Middle frontal gyrus (tissue), 1 donor: ENCODE results near the gene SLC24A3.
A peak's percentile ranks its signal among the peaks of the same experiment; 100 is the strongest.

Experiments used
- DNase-seq: peaks from one replicate; pipeline ENCODE4 v3.0.0-alpha.2; 2015; ENCODE audit warnings: low spot score; ENCODE audit errors: extremely low spot score

The SLC24A3 gene

GRCh38 chr20:19531446-19531845 is 319.0 kb downstream of the SLC24A3 start:
- DNase-seq, result no peak

GRCh38 chr20:19538556-19538955 is 326.1 kb downstream of the SLC24A3 start:
- no peak for DNase-seq

DNA sequence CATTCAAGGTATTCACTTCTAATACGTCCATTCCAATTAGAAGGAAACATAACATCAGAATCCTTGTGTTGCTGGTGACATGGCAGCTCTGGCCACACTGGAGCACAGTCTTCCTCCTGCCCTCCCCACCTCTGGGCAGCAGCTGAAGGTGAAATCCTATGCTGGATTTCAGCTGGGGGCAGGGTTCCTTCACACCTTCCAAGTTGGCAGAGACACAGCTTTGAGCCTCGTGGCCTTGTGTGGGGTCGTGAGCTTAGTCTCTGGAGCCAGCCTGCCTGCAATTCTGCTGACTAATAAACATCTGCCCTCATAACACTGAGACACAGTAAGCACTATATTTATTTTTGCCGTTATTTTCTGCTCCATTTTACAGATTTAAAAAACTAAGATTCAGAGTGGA is 326.7 kb downstream of the SLC24A3 start:
- DNase-seq, result no peak

DNA sequence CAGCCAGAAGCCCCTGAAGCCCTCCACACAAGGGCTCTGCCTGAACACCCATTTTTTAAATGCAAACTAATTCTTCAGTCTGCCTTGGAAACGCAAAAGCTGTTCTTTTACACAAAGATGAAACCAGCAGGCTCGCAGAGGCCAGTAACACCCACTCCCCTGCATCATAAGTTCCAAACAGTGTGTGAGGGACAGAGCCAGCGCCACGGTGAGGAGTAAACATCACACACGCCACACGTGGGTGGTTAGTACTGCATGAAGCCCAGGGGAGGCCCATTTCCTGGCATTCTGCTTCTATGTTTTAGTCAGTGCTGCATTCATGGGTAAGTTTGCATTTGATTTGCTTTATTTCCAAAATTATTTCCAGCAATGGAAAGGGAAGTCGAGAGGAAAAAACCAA is 327.9 kb downstream of the SLC24A3 start:
- peak; percentile 49 for DNase-seq

- DNase-seq, result no peak
These were observed 330.7 kb downstream of the SLC24A3 start for GRCh38 chr20:19543101-19543500.

DNA sequence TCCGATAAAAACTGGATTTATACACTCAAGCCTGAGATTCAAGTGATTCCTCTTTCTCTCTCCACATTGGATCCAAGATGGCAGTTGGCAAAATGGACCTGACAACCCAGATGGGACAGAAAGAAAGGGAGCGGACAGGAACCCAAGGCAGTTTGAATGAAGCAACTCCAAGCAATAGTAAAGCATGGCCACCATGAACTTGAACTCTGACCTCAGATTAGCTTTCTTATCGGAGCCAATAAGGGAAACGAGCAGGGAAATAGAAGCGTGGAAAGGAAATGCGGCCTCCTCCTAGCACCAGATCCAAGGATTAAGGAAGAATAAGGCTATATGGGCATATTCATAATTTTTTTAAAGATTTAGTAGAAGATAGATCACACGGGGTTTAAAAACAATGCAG is 332.2 kb downstream of the SLC24A3 start:
- no peak for DNase-seq

DNA sequence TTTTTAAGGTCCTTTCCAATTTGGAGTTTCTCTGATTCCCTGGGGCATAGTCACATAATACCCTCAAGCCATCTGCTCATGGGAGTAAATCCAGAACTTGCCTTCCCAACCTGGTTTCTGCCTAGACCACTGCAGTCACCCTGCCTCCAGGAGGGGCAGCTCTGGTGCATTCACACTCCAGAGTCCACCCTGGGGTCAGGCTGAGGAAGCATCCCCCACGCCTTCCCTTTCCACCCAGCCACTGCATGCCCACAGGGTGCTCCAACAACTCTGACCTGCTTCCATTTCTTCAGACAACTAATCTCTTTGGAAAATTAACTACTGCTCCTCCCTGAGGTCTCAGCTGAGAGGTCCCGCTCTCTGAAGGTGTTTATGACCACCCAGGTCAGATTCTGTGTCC is 334.2 kb downstream of the SLC24A3 start:
- no peak for DNase-seq

DNA sequence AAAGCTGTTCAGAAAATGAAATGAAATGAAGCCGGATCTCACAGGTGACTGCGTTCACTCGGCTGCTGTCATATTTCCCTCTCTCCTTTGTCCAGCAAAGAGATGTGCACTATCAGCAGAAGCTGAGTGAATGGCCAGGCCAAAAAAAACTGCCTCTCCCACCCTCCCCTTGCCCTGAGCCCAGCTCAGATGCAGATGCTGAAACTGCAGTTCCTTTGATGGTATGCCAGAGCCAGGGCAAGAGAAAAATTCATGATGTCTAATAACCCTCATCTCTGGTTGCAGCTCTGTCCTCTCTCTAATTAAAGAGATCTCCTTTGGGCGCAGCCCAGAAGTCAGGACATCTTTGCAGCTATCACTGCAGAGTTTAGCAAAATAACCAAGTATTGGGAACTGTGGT is 335.1 kb downstream of the SLC24A3 start:
- no peak for DNase-seq

DNA sequence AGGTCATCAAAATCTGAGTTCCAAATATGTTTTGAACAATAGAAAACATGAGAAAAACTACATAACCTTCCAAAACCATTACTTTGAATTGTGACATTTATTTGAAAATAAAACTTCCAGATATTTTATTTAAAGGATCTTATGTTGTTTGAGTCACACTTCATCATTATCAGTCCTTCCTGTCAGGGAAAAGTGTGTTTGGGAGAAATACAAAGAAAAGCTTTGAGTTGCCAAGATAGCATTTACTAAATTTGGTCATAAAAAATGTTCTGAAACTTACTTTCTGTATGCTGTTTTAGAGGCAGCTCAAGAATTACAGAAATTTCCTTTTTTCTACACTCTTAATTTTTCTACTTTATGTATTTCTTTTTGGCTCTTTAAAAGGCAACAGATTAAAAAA is 337.5 kb downstream of the SLC24A3 start:
- no peak for DNase-seq

DNA sequence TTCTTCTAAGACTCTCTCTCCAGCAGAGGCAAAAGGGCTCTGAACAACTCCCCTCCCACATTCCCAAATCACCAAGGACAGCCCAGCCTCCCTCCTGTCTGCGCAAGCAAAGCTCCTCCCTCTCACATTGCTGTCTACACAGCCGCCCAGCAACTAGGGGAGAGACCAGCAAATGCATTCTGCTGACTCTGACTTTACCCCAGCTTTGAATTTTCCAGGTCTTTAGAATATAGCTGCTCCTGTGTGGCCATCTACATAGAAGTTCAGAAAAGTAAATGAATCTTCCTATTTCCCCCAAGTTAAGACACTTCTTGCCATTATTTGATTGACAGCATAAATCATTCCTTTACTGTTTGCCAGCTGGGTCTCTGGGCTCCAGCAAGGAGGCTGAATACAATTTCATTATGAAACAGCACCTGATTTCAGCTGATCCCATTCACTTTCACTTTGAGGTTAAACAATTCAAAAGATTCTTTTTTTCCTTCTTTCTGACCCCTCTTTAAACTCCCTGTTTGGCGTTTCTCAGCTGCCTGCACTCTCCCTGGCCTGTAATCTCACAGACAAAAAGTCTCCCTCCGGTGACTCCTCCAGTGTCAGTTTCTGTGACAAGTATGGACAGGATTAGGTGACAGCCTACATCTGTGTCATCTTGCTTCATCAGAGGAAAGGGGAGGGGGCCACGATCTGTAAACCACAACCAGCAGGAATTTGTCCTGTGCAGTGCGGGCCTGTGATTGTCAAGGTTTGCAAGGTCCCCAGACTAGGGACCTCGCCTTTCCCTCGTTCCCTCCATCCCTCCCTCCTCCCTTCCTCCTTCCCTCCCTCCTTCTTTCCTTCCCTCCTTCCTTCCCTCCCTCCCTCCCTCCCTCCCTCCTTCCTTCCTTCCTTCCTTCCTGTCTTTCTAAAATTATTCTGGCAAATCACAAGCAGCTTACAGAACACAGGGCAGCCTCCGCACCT is 340.1 kb downstream of the SLC24A3 start:
- DNase-seq, result no peak

DNA sequence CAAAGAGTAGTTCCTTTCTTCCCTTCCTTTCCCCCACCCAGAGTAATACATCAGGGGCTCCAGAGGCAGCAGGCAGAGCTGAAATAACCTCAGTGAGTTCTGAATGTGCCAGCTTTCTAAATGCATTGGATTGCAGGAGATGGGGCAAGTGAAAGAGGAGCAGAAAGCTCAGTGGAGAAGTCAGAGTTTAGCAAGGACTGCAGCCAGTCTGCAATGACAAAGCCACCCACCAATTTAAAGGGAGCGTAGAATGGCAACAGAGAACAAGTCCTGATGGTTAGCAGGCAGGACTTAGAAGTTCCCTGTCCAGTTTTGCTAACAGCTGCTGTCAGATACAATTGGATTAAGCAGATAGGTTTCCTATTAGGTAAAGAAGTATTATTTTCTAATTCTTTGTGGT is 342.2 kb downstream of the SLC24A3 start:
- no peak for DNase-seq

- DNase-seq, result no peak
These were observed 343.3 kb downstream of the SLC24A3 start for GRCh38 chr20:19555726-19556125.

DNA sequence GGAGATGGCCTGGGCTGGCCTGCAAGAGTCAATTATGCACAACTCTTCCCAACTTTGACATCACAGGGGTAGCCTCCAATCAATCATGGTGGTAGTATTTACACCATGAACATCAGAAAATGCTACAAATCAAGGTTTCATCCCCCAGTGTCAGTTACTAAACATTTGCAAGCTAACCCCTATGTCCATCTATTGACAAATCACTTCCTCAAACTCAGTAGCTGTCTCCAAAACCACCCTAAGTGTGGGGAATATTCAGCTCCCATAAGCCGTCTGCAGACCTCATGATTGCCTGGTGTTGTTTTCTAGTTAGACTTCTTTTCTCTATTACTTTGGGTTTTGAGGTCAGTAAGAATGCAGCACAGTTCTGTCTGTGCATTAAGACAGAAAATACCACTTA is 344.8 kb downstream of the SLC24A3 start:
- no peak for DNase-seq

DNA sequence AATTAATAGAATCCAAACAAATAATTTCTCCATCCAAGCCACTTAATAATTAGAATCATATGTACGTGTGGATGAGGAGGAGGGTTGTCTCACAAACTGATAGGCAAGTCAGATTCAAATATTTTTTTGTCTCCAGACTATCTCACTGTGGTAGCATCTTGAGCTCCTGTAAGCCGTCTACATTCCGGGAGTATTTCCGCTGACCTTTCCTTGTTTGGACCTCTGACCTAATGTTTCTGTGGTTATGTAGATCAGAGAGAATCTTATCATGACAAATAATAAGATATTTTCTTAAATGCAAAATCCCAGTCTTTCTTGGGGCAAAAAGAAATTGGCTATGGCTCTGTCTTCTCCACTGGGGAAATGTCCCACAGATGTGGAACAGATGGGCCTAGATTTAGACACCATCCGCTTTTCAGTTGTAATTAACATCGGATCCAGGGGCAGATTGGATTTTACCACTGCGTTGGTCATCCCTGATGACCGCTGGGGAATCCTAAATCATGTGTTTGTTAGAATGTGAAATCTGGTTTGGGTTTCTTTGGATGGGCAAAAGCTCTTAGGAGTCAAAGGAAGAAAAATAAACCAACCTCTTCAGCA is 348.5 kb downstream of the SLC24A3 start:
- no peak for DNase-seq

DNA sequence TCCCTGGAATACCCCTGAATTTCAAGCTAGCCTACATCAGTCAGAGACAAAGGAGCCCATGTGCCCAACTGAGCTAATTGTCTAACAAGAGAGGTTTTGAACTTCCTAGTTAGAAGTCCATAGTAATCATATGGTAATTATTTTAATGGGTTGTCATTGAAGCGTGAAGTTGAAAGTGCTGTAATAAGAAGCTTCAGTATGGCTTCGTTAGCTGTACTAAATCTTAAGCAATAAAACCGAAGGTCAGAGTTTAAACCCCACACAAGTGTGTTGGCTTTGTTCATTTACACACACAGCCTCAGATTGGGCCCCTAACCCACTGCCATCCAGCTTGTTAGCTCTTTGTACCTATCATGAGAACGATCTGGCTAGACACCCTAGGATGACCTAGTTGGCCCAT is 350.0 kb downstream of the SLC24A3 start:
- no peak for DNase-seq

- DNase-seq, result no peak
These were observed 351.8 kb downstream of the SLC24A3 start for GRCh38 chr20:19564261-19564660.

DNA sequence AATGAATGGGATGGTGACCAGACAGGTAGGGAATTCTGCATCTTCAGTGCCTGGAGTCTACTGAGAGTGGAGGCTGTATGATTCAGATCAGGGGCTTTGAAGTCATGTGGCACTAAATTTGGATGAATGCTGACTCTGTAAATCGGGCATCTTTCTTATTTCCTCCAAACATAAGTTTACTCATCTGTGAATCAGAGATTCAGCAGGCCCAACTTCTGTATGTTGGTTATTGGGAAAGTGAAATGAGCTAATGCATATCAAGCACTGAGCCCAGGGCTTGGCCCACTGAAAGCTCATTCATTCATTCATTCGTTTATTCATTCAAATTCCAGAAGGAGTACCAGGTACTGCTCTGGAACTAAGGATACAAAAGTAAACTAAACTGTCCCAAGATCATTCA is 353.3 kb downstream of the SLC24A3 start:
- no peak for DNase-seq

DNA sequence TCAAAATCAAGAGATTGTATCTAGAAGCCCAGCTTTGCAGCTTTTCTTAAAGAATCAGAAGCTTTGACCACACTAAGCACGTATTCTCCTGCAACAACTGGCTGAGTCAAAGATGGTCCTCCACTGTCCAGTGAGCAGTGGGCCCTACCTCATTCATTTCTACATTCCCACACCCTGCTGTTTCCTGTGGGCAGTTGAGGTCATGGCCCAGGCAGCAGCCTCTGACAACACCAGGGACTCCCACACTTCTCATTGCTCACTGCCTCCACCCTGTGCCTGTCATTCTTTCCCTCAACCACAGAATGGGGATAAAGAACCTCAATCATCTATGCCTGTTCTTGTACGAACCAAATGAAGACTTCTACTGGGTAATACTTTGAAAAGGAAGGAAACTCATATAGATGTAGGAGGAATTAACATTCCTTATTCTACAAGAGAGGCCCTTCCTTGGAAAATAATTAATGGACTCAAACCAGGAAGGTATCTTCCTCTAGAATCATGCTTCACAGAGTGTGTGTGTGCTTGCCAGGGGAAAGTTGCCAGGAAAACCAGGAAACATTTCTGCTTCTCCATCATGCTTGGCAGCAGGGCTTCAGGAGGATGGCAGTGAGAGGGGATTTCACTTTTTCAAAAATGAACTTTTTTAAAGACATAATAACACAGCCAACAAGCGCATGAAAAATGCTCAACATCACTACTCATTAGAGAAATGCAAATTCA is 353.9 kb downstream of the SLC24A3 start:
- no peak for DNase-seq

DNA sequence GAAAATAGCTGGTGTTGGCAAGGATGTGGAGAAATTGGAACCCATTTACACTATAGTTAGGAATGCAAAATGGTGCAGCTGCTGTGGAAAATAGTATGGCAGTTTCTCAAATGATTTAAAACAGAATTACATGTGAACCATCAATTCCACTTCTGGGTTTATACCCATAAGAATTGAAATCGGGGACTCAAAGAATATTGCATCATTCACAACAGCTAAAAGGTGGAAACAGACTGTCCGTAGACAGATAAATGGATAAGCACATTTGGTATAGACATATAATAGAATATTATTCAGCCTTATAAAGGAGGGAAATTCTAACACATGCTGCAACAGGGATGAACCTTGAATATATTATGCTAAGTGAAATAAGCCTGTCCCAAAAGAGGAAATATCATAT is 355.7 kb downstream of the SLC24A3 start:
- no peak for DNase-seq

DNA sequence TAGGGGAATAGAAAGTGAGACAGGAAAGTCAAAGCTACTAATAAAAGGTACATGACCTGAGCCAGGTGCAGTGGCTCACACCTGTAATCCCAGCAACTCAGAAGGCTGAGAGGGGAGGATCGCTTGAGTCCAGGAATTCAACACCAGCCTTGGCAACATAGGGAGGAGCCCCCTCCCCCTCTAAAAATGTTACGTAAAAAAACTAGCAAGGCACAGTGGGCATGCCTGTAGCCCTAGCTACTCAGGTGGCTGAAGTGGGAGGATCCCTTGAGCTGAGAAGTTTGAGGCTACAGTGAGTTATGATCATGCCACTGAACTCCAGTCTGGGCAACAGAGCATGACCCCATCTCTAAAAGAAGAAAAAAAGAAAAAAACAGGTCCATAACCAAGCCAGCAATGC is 359.6 kb downstream of the SLC24A3 start:
- no peak for DNase-seq

DNA sequence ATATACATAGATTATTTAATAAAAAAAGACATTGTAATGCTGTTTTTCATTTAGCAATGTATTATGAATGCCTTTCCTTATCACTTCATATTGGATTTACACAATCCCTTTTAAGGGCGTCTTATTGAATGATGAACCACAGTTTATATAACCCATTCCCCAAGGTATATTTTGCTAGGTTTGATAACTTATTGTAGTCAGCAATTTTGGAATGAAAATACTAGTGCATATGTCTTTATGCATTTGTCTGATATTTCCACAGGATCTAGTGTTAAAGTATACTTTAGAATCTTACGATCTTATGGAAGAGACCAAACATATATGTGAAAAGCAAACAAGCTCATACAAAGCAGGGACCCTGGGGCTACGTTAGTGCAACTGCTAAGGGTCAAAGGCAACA is 365.2 kb downstream of the SLC24A3 start:
- DNase-seq, result no peak

- no peak for DNase-seq
These were observed 370.3 kb downstream of the SLC24A3 start for GRCh38 chr20:19582782-19583181.
